ENCODE measurements around the gene ITGA2. TPM values are rescaled to one million over a fixed set of nuclear protein-coding genes. Genes with fewer than 3 reads are reported as not detected.
A peak's percentile ranks its signal among the peaks of the same experiment; 100 is the strongest.

The ITGA2 gene
- total RNA-seq, 4 donors from 2014 or later: 1.1 to 6.8 (median 1.8) TPM

GRCh38 chr5:52948418-52949076 is 40.6 kb upstream of the ITGA2 start:
- DNase-seq (ENCODE audit: low spot score) (peak; percentile 23), ATAC-seq (ENCODE audit: low FRiP score) (peak; percentile 93)
- peak in 2 of 3 donors; percentile 30 to 80 for TF ChIP-seq CTCF (IDR thresholded peaks at IDR 0.05)

GRCh38 chr5:52950686-52951085 is 38.5 kb upstream of the ITGA2 start:
- ATAC-seq (ENCODE audit: low FRiP score): no peak

GRCh38 chr5:52952483-52952882 is 36.7 kb upstream of the ITGA2 start:
- TF ChIP-seq CTCF (IDR thresholded peaks at IDR 0.05): no peak
- DNase-seq (ENCODE audit: low spot score) (no peak), ATAC-seq (ENCODE audit: low FRiP score) (no peak)

More at GRCh38 chr5:52950686-52951085, 38.5 kb upstream of the ITGA2 start:
- TF ChIP-seq CTCF (IDR thresholded peaks at IDR 0.05): no peak
- DNase-seq (ENCODE audit: low spot score): no peak

- ATAC-seq (ENCODE audit: low FRiP score) (no peak), DNase-seq (ENCODE audit: low spot score) (no peak)
- TF ChIP-seq CTCF (IDR thresholded peaks at IDR 0.05): no peak
Measured at GRCh38 chr5:52956014-52956413, 33.1 kb upstream of the ITGA2 start.

GRCh38 chr5:52956915-52957747 is 32.0 kb upstream of the ITGA2 start:
- TF ChIP-seq CTCF (IDR thresholded peaks at IDR 0.05): no peak
- no peak for ATAC-seq (ENCODE audit: low FRiP score)
- DNase-seq (ENCODE audit: low spot score): no peak

GRCh38 chr5:52961274-52961681 is 27.9 kb upstream of the ITGA2 start:
- ATAC-seq (ENCODE audit: low FRiP score) (no peak), DNase-seq (ENCODE audit: low spot score) (no peak)
- no peak for TF ChIP-seq CTCF (IDR thresholded peaks at IDR 0.05)

Measured in omental fat pad (tissue), 4 donors.